ENCODE measurements around the gene BRD3.

Gene BRD3

DNA sequence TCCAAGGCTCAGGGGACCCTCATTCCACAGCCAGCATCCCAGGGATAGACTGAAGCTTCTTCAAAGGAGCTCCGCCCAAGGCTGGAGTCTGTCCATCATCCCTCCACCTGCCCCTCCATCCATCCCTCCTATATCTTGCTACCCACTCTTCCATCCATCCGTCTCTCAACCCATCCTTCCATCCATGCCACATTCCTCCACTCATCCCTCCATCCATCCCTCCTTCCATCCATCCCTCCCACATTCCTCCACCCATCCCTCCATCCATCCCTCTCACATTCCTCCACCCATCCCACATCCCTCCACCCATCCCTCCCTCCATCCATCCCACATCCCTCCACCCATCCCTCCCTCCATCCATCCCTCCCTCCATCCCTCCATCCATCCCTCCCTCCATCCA is 70.2 kb downstream of the BRD3 start:
- H3K79me2 ChIP-seq (ENCODE audit: control insufficient read depth, insufficient read depth, low read length, unreplicated experiment) = no peaks in the 10 kb centered on the region
- H3K27me3 ChIP-seq (ENCODE audit: insufficient read depth, low read length) = no peaks in the 10 kb centered on the region
- no peak overlapping the region for H2AFZ ChIP-seq (ENCODE audit: low read length, unreplicated experiment)
- H3K36me3 ChIP-seq (ENCODE audit: insufficient read depth, low read length) = no peaks in the 10 kb centered on the region
- peaks cover 8% of the 10 kb centered on the region for H3K4me1 ChIP-seq (ENCODE audit: control insufficient read depth, insufficient read depth, low read length, unreplicated experiment)
- H3K4me3 ChIP-seq (ENCODE audit: low read depth, low read length) = no peak overlapping the region
- H3K27ac ChIP-seq (ENCODE audit: low read depth, low read length) = no peak overlapping the region

DNA sequence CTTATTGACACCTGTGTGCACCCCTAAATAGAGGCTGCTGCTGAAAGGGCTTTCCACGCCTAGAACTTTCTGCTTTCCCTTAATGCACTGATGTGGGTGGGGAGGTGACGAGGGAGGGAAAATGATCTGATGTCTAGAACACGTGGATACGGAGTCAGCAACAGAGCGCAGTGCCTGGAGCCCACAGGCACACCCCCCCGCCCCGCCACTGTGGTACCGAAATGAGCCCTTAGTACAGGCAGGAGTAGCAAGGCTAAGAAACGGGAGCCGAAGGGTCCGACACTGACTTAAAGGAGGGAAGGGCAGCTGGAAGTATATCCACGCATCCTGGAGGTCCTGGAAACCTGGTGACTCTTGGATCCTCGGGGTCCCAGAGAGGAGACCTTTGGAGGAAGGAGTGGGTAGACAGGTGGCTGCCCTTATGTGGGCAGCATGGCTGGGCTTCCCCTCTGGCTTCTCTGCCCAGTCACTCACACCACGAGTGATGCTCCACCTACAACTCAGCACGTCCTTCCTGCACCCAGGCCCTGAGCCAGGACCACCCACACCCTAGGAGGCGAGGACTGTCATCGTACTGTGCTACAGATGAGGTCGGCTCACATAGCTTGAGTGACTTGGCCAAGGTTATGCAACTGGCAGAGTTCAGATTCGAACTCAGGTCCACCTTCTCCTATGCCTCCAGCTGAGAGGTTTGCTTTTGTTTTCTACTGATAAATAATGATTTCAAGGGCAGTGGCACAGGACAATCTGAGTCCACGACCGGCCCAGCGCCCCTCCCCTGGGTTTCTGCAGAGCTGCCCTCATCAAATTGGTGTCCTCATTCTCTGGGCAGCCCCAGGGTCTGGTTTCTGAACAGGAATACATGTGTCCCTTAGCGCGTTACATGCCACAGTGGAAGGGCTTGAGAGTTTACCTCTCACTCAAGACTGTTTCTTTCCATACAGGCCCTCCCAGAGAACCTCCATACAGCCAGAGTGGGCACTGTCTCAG is 71.0 kb downstream of the BRD3 start:
- no peaks in the 10 kb centered on the region for H3K27me3 ChIP-seq (ENCODE audit: insufficient read depth, low read length)
- peaks cover 8% of the 10 kb centered on the region for H3K4me1 ChIP-seq (ENCODE audit: control insufficient read depth, insufficient read depth, low read length, unreplicated experiment)
- H3K79me2 ChIP-seq (ENCODE audit: control insufficient read depth, insufficient read depth, low read length, unreplicated experiment) = peaks cover 2% of the 10 kb centered on the region
- H3K4me3 ChIP-seq (ENCODE audit: low read depth, low read length) = no peak overlapping the region
- no peak overlapping the region for H2AFZ ChIP-seq (ENCODE audit: low read length, unreplicated experiment)
- no peaks in the 10 kb centered on the region for H3K36me3 ChIP-seq (ENCODE audit: insufficient read depth, low read length)
- no peak overlapping the region for H3K27ac ChIP-seq (ENCODE audit: low read depth, low read length)

GRCh38 chr9:133995012-133995896 is 72.6 kb downstream of the BRD3 start:
- Histone ChIP-seq H3K4me1 (ENCODE audit: control insufficient read depth, insufficient read depth, low read length, unreplicated experiment) (peaks cover 8% of the 10 kb centered on the region), H3K27me3 (ENCODE audit: insufficient read depth, low read length) (no peaks in the 10 kb centered on the region), H3K27ac (ENCODE audit: low read depth, low read length) (no peak overlapping the region), H3K4me3 (ENCODE audit: low read depth, low read length) (no peak overlapping the region), H3K36me3 (ENCODE audit: insufficient read depth, low read length) (no peaks in the 10 kb centered on the region), H2AFZ (ENCODE audit: low read length, unreplicated experiment) (no peak overlapping the region), H3K79me2 (ENCODE audit: control insufficient read depth, insufficient read depth, low read length, unreplicated experiment) (peaks cover 16% of the 10 kb centered on the region)

GRCh38 chr9:133994353-133995011 is 73.3 kb downstream of the BRD3 start:
- no peak overlapping the region for H2AFZ ChIP-seq (ENCODE audit: low read length, unreplicated experiment)
- peaks cover 24% of the 10 kb centered on the region for H3K79me2 ChIP-seq (ENCODE audit: control insufficient read depth, insufficient read depth, low read length, unreplicated experiment)
- H3K4me1 ChIP-seq (ENCODE audit: control insufficient read depth, insufficient read depth, low read length, unreplicated experiment) = peaks cover 8% of the 10 kb centered on the region
- no peaks in the 10 kb centered on the region for H3K36me3 ChIP-seq (ENCODE audit: insufficient read depth, low read length)
- no peaks in the 10 kb centered on the region for H3K27me3 ChIP-seq (ENCODE audit: insufficient read depth, low read length)
- H3K4me3 ChIP-seq (ENCODE audit: low read depth, low read length) = peak overlapping the region; percentile 99
- no peak overlapping the region for H3K27ac ChIP-seq (ENCODE audit: low read depth, low read length)

GRCh38 chr9:133993635-133994253 is 74.1 kb downstream of the BRD3 start:
- Histone ChIP-seq H2AFZ (ENCODE audit: low read length, unreplicated experiment) (no peak overlapping the region), H3K79me2 (ENCODE audit: control insufficient read depth, insufficient read depth, low read length, unreplicated experiment) (peaks cover 24% of the 10 kb centered on the region), H3K4me3 (ENCODE audit: low read depth, low read length) (peak overlapping the region; percentile 99), H3K27me3 (ENCODE audit: insufficient read depth, low read length) (no peaks in the 10 kb centered on the region), H3K36me3 (ENCODE audit: insufficient read depth, low read length) (no peaks in the 10 kb centered on the region), H3K27ac (ENCODE audit: low read depth, low read length) (peak overlapping the region; percentile 86), H3K4me1 (ENCODE audit: control insufficient read depth, insufficient read depth, low read length, unreplicated experiment) (peaks cover 8% of the 10 kb centered on the region)

DNA sequence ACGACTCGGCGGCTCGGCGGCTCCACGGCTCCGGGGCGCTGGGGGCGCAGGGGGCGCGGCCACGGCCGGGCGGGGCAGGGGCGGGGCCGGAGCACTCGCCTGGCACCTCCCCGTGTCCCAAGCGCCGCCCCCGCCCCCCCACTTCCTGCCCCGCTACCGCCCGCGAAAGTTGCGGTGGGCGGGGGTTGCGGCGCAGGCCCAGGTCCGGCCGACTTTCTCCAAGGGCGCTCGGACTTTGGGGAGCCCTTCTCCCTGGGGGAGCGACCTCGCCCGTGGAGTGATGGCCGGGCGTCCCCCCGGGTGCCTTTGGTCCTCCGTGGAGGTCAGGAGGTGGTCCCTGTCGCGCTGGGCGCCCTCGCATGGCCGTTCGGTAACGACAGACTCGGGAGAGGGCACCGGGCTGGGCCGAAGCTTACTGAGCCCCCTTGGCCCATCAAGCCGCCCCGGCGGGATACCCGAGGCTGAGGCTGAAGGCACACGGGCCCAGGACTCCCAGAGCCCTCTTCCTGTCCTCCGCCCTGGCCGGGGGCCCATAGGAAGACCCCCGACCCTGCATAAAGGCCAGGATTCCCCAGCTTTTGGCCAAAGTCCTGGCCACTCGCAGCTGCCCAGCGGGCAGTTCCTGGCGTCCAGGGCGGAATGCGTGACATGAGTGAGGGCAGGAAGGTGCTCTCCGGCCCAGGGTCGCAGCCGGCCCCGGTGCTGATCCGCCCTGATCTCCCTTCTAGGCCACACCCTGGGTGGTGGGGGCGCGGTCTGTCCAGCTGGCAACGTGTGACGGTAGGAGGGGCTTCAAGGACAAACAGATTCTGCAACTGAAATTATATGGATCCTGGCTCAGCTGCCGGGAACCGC is 74.8 kb downstream of the BRD3 start:
- Histone ChIP-seq H3K27me3 (ENCODE audit: insufficient read depth, low read length) (no peaks in the 10 kb centered on the region), H3K36me3 (ENCODE audit: insufficient read depth, low read length) (no peaks in the 10 kb centered on the region), H3K4me3 (ENCODE audit: low read depth, low read length) (peak overlapping the region; percentile 99), H3K79me2 (ENCODE audit: control insufficient read depth, insufficient read depth, low read length, unreplicated experiment) (peaks cover 29% of the 10 kb centered on the region), H2AFZ (ENCODE audit: low read length, unreplicated experiment) (peak overlapping the region; percentile 87), H3K27ac (ENCODE audit: low read depth, low read length) (peak overlapping the region; percentile 86), H3K4me1 (ENCODE audit: control insufficient read depth, insufficient read depth, low read length, unreplicated experiment) (peaks cover 8% of the 10 kb centered on the region)

GRCh38 chr9:133991964-133992779 is 75.7 kb downstream of the BRD3 start, which contains the start of gene VAV2:
Gene VAV2, minus strand, starts transcription at chr9:133992324. Its CDS starts 46 bp downstream, at chr9:133992278.
- Histone ChIP-seq H3K27me3 (ENCODE audit: insufficient read depth, low read length) (no peaks in the 10 kb centered on the region), H3K79me2 (ENCODE audit: control insufficient read depth, insufficient read depth, low read length, unreplicated experiment) (peaks cover 37% of the 10 kb centered on the region), H3K27ac (ENCODE audit: low read depth, low read length) (peak within 1 kb of the TSS; percentile 86), H3K36me3 (ENCODE audit: insufficient read depth, low read length) (no peaks in the 10 kb centered on the region), H3K4me1 (ENCODE audit: control insufficient read depth, insufficient read depth, low read length, unreplicated experiment) (peaks cover 8% of the 10 kb centered on the region), H2AFZ (ENCODE audit: low read length, unreplicated experiment) (peak within 1 kb of the TSS; percentile 87), H3K4me3 (ENCODE audit: low read depth, low read length) (peak within 1 kb of the TSS; percentile 99)

DNA sequence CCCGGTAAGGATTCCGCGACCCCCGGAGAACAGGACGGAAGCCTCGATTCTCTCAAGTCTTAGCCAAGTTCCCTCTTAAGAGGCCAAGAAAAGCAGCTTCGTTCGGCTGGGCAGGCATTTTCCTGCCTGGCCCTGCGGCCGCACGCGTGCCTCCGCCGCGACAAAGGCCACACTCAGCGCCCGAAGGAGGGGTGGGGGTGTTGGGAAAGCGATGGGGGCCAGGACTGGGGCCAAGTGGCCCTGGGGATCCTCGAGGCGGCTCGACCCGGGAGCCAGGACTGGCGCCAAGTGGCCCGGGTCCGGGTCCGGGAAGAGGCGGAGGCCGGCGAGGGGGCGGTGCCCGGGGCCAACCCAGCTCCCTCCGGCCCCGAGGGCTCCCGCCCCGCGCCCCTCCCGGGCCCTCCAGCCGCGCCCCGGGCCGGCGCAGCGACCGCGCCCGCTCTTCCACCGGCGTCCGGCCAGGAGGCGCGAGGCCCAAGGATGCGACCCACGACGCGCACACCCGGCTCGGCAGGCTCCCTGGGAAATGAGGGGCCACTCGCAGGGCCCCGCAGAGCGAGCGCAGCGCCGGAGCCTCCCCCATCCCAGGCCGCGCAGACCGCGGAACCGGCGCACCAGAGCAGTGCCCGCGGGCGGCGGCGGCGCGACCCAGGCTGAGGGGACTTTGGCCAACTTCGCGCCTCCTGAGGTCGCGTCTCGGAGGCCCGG is 76.5 kb downstream of the BRD3 start:
- peak overlapping the region; percentile 99 for H3K4me3 ChIP-seq (ENCODE audit: low read depth, low read length)
- no peaks in the 10 kb centered on the region for H3K36me3 ChIP-seq (ENCODE audit: insufficient read depth, low read length)
- H3K79me2 ChIP-seq (ENCODE audit: control insufficient read depth, insufficient read depth, low read length, unreplicated experiment) = peaks cover 44% of the 10 kb centered on the region
- H3K27ac ChIP-seq (ENCODE audit: low read depth, low read length) = peak overlapping the region; percentile 85
- H2AFZ ChIP-seq (ENCODE audit: low read length, unreplicated experiment) = peak overlapping the region; percentile 75
- H3K27me3 ChIP-seq (ENCODE audit: insufficient read depth, low read length) = no peaks in the 10 kb centered on the region
- H3K4me1 ChIP-seq (ENCODE audit: control insufficient read depth, insufficient read depth, low read length, unreplicated experiment) = peaks cover 8% of the 10 kb centered on the region
